Nephron progenitor cell (in vitro differentiated cells): Measurements from ENCODE around the gene STX17.
"Not testable (repeated sequence)": the region's sequence is repeated elsewhere in the genome, so short reads cannot be mapped to it uniquely, and the experiment has no call there.

Experiments
- DNase-seq: peaks from one replicate; pipeline ENCODE4 v3.0.0; 2021
- H3K27ac Mint-ChIP-seq: 2 replicates; pipeline ENCODE4 v1.8.0; 2021; ENCODE audit warnings: mild to moderate bottlenecking, moderate library complexity, mixed read lengths
- H3K27me3 Mint-ChIP-seq: 2 replicates; pipeline ENCODE4 v1.8.0; 2021; ENCODE audit warnings: mild to moderate bottlenecking, low read depth, mixed read lengths; ENCODE audit not compliant: poor library complexity
- H3K36me3 Mint-ChIP-seq: 2 replicates; pipeline ENCODE4 v1.8.0; 2021; ENCODE audit warnings: low read depth, mixed read lengths
- H3K4me1 Mint-ChIP-seq: 2 replicates; pipeline ENCODE4 v1.8.0; 2021; ENCODE audit warnings: mixed read lengths
- H3K4me3 Mint-ChIP-seq: 2 replicates; pipeline ENCODE4 v1.8.0; 2021; ENCODE audit warnings: mild to moderate bottlenecking, moderate library complexity, mixed read lengths
- H3K9me3 Mint-ChIP-seq: 2 replicates; pipeline ENCODE4 v1.8.0; 2021; ENCODE audit warnings: mild to moderate bottlenecking, moderate library complexity, mixed read lengths
- CTCF ChIP-seq: fragments of 200-600 bp; sonication (generic); IDR thresholded peaks from 2 replicates; pipeline ENCODE4 v1.5.0; 2021; ENCODE audit warnings: antibody characterized with exemption

The STX17 gene

GRCh38 chr9:99906403-99907207 lies at the start of gene STX17:
Gene STX17, plus strand, starts transcription at chr9:99906654. Its CDS starts 8,586 bp downstream, at chr9:99915240.
- H3K27ac Mint-ChIP-seq, result peak within 1 kb of the TSS; percentile 93
- H3K36me3 Mint-ChIP-seq, result no peaks in the 10 kb centered on the region
- DNase-seq, result peak; percentile 89
- no peaks in the 10 kb centered on the region for H3K9me3 Mint-ChIP-seq
- peak within 1 kb of the TSS; percentile 93 for H3K4me3 Mint-ChIP-seq
- no peak for TF ChIP-seq CTCF
- peaks cover 19% of the 10 kb centered on the region for H3K4me1 Mint-ChIP-seq
- H3K27me3 Mint-ChIP-seq, result peaks cover 35% of the 10 kb centered on the region

- H3K4me3 Mint-ChIP-seq, DNase-seq, H3K27me3 Mint-ChIP-seq, H3K9me3 Mint-ChIP-seq, H3K36me3 Mint-ChIP-seq, H3K27ac Mint-ChIP-seq: not testable (repeated sequence)
- H3K4me1 Mint-ChIP-seq, result peaks cover 36% of the 10 kb centered on the region
Observed at GRCh38 chr9:99857576-99857975, 48.9 kb upstream of the STX17 start.

GRCh38 chr9:99858087-99858486 lies 48.4 kb upstream of the STX17 start:
- DNase-seq, result no peak
- no peak overlapping the region for H3K27ac Mint-ChIP-seq
- peaks cover 8% of the 10 kb centered on the region for H3K27me3 Mint-ChIP-seq
- peaks cover 4% of the 10 kb centered on the region for H3K9me3 Mint-ChIP-seq
- no peak for TF ChIP-seq CTCF
- H3K4me3 Mint-ChIP-seq, result no peak overlapping the region
- H3K4me1 Mint-ChIP-seq, result peaks cover 41% of the 10 kb centered on the region
- H3K36me3 Mint-ChIP-seq, result no peaks in the 10 kb centered on the region

- Mint-ChIP-seq H3K9me3 (peaks cover 4% of the 10 kb centered on the region), H3K4me3 (peak overlapping the region; percentile 4), H3K27me3 (peaks cover 14% of the 10 kb centered on the region), H3K4me1 (peaks cover 41% of the 10 kb centered on the region), H3K36me3 (no peaks in the 10 kb centered on the region), H3K27ac (peak overlapping the region; percentile 91)
- DNase-seq, result peak; percentile 9
- no peak for TF ChIP-seq CTCF
Observed at GRCh38 chr9:99859243-99859980, 47.0 kb upstream of the STX17 start.

- TF ChIP-seq CTCF, result no peak
- H3K4me3 Mint-ChIP-seq, result peak overlapping the region; percentile 54
- no peaks in the 10 kb centered on the region for H3K36me3 Mint-ChIP-seq
- H3K9me3 Mint-ChIP-seq, result no peaks in the 10 kb centered on the region
- H3K4me1 Mint-ChIP-seq, result peaks cover 41% of the 10 kb centered on the region
- peaks cover 14% of the 10 kb centered on the region for H3K27me3 Mint-ChIP-seq
- DNase-seq, result no peak
- peak overlapping the region; percentile 89 for H3K27ac Mint-ChIP-seq
Observed at GRCh38 chr9:99860266-99860665, 46.2 kb upstream of the STX17 start.

GRCh38 chr9:99863955-99864354 lies 42.5 kb upstream of the STX17 start:
- no peaks in the 10 kb centered on the region for H3K9me3 Mint-ChIP-seq
- peaks cover 38% of the 10 kb centered on the region for H3K4me1 Mint-ChIP-seq
- no peak overlapping the region for H3K4me3 Mint-ChIP-seq
- no peak for DNase-seq
- no peak overlapping the region for H3K27ac Mint-ChIP-seq
- TF ChIP-seq CTCF, result no peak
- H3K27me3 Mint-ChIP-seq, result peaks cover 14% of the 10 kb centered on the region
- no peaks in the 10 kb centered on the region for H3K36me3 Mint-ChIP-seq
